MCF 10A (cell line): ENCODE results near the gene MRPL38. TPM values are rescaled to one million over a fixed set of nuclear protein-coding genes. Genes with fewer than 3 reads are reported as not detected.
A peak's percentile ranks its signal among the peaks of the same experiment; 100 is the strongest.
"Not testable (repeated sequence)": the region's sequence is repeated elsewhere in the genome, so short reads cannot be mapped to it uniquely, and the experiment has no call there.

ENCODE experiments used
- BruUV-seq: library from RNA; stranded (reverse); fragments of 400-500 nt; replicated peaks from 2 replicates; lab custom pipeline; 2021; lab: Mats Ljungman, UMichigan
- CTCF ChIA-PET: fragments of 300-600 bp; sonication (Branson Sonifier 250); formaldehyde crosslinking; extraction: SDS; loops from one replicate; lab custom pipeline; 2021; ENCODE audit warnings: antibody characterized with exemption, inconsistent platforms; lab: Yijun Ruan, JAX
- POLR2A ChIA-PET: fragments of 300-600, 350-650 bp; sonication (Branson Sonifier 250); formaldehyde crosslinking; extraction: SDS; loops from one replicate; lab custom pipeline; 2020; ENCODE audit warnings: antibody characterized with exemption, inconsistent platforms; lab: Yijun Ruan, JAX
- DNase-seq: peaks from one replicate; pipeline ENCODE4 v3.0.0-alpha.2; 2018; ENCODE audit not compliant: unreplicated experiment
- H3K27ac Mint-ChIP-seq: one replicate; pipeline ENCODE4 v1.8.0; 2022; ENCODE audit warnings: mild to moderate bottlenecking, low read depth, mixed read lengths; ENCODE audit not compliant: unreplicated experiment
- H3K27me3 Mint-ChIP-seq: one replicate; pipeline ENCODE4 v1.8.0; 2022; ENCODE audit warnings: mixed read lengths; ENCODE audit not compliant: insufficient read depth, unreplicated experiment
- H3K36me3 Mint-ChIP-seq: one replicate; pipeline ENCODE4 v1.8.0; 2022; ENCODE audit warnings: mild to moderate bottlenecking, moderate library complexity, mixed read lengths; ENCODE audit not compliant: insufficient read depth, unreplicated experiment
- H3K4me1 Mint-ChIP-seq: one replicate; pipeline ENCODE4 v1.8.0; 2022; ENCODE audit warnings: mixed read lengths; ENCODE audit not compliant: insufficient read depth, unreplicated experiment
- H3K4me3 Mint-ChIP-seq: one replicate; pipeline ENCODE4 v1.8.0; 2022; ENCODE audit warnings: mild to moderate bottlenecking, moderate library complexity, mixed read lengths; ENCODE audit not compliant: unreplicated experiment
- H3K9me3 Mint-ChIP-seq: one replicate; pipeline ENCODE4 v1.8.0; 2022; ENCODE audit warnings: mixed read lengths; ENCODE audit not compliant: unreplicated experiment
- intact Hi-C: fragments of 100-400 bp; cut with micrococcal nuclease; formaldehyde crosslinking; loops from 2 replicates; pipeline ENCODE4 v1.14.1; 2022
- total RNA-seq: library from RNA; stranded (reverse); gene quantifications from 2 replicates; pipeline ENCODE4 v1.2.3, GENCODE V29; 2022
- TF ChIP-seq, protein P1 (sequence below): fragments of 200-600 bp; IDR thresholded peaks from one replicate; pipeline ENCODE4 v1.8.0; 2022; ENCODE audit warnings: antibody characterized with exemption, mild to moderate bottlenecking; ENCODE audit not compliant: unreplicated experiment

Gene MRPL38
- total RNA-seq, 1 experiment from 2014 or later = 111 TPM

DNA sequence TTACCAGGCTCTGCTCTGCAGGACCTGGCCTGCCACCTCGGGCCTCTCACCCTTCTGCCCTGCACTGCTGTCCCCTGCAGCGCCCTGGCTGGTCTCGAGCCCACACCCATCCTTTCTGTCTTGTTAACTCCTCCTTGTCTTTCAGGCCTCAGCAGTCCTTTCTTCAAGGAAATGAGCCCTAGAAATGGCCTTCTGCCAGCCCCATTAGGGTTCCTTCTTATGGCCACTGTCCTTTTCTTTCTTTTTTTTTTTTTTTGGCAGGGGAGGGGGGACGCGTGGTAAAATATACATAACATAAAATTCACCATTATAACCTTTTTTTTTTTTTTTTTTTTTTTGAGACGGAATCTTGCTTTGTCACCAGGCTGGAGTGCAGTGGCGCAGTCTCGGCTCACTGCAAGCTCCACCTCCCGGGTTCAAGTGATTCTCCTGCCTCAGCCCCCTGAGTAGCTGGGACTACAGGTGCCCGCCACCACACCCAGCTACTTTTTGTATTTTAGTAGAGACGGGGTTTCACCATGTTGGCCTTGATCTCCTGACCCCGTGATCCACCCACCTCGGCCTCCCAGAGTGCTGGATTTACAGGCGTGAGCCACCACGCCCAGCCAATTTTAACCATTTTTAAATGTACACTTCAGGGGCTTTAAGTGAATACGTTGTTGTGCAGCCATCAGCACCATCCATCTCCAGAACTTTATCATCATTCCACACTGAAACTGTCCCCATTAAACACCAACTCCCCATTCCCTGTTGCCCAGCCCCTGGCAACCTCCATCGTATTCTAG lies 39.1 kb downstream of the MRPL38 start:
- POLR2A ChIA-PET = interaction anchor here (1.2 kb wide), 1 partner anchor 11 kb away, joined by 3 read pairs; the partner anchor contains the start of gene WBP2
- H3K4me3 Mint-ChIP-seq, H3K27me3 Mint-ChIP-seq, H3K9me3 Mint-ChIP-seq, BruUV-seq, H3K36me3 Mint-ChIP-seq, DNase-seq, H3K27ac Mint-ChIP-seq, intact Hi-C loops: not testable (repeated sequence)
- CTCF ChIA-PET = interaction anchor here (0.6 to 0.9 kb wide), 2 partner anchors 19 to 20 kb away, joined by 3 read pairs; no protein-coding TSS in a partner anchor
- peaks cover 16% of the 10 kb centered on the region for H3K4me1 Mint-ChIP-seq

DNA sequence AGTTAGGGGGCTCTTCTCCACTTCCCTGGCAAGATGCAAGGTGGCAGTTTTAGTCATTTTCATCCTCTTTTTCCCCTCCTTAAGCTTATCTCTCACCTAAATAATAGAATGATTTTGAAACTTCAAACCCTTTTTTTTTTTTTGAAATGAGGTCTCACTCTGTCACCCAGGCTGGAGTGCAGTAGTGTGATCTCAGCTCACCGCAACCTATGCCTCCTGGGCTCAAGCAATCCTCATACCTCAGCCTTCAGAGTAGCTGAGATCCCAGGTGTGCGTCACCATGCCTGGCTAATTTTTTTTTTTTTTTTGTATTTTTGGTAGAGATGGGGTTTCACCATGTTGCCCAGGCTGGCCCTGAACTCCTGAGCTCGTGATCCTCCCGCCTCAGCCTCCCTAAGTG lies 39.8 kb downstream of the MRPL38 start:
- DNase-seq, intact Hi-C loops, H3K4me3 Mint-ChIP-seq, H3K27me3 Mint-ChIP-seq, H3K9me3 Mint-ChIP-seq, H3K27ac Mint-ChIP-seq, BruUV-seq, H3K36me3 Mint-ChIP-seq: not testable (repeated sequence)
- CTCF ChIA-PET = interaction anchor here (0.6 to 0.9 kb wide), 2 partner anchors 19 to 452 kb away, joined by 3 to 7 read pairs; no protein-coding TSS in a partner anchor
- H3K4me1 Mint-ChIP-seq = peaks cover 12% of the 10 kb centered on the region
- POLR2A ChIA-PET = interaction anchor here (1.2 kb wide), 1 partner anchor 10 kb away, joined by 3 read pairs; the partner anchor contains the start of gene WBP2

DNA sequence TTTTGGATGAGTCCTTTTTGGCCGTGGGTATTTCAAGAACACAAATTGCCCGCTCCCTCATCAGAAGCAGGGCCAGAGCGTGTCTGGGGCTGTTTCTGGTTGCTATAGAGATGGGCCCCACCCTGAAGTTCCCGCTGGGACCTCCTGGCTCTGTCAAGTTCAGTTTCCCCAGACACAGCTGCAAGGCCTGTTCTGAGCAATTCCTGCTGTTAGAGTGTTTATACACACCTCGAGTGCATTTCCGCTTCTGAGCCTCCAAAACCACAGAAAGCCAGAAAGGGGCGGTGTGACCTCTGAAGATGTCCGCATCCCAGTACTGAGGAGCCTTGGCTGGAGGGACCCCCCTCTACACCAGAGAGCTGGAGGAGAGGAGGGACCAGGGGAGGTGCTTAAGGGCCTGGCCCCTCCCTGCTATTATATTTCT lies 40.2 kb downstream of the MRPL38 start:
- TF ChIP-seq, protein P1, sequence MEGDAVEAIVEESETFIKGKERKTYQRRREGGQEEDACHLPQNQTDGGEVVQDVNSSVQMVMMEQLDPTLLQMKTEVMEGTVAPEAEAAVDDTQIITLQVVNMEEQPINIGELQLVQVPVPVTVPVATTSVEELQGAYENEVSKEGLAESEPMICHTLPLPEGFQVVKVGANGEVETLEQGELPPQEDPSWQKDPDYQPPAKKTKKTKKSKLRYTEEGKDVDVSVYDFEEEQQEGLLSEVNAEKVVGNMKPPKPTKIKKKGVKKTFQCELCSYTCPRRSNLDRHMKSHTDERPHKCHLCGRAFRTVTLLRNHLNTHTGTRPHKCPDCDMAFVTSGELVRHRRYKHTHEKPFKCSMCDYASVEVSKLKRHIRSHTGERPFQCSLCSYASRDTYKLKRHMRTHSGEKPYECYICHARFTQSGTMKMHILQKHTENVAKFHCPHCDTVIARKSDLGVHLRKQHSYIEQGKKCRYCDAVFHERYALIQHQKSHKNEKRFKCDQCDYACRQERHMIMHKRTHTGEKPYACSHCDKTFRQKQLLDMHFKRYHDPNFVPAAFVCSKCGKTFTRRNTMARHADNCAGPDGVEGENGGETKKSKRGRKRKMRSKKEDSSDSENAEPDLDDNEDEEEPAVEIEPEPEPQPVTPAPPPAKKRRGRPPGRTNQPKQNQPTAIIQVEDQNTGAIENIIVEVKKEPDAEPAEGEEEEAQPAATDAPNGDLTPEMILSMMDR = no peak
- DNase-seq = no peak
- Mint-ChIP-seq H3K36me3 (peaks cover 2% of the 10 kb centered on the region), H3K27me3 (no peaks in the 10 kb centered on the region), H3K27ac (no peak overlapping the region), H3K4me3 (no peak overlapping the region), H3K4me1 (peaks cover 8% of the 10 kb centered on the region), H3K9me3 (no peaks in the 10 kb centered on the region)
- ChIA-PET POLR2A (interaction anchor here (1.2 kb wide), 1 partner anchor 10 kb away, joined by 3 read pairs; the partner anchor contains the start of gene WBP2), CTCF (interaction anchor here (0.6 to 0.9 kb wide), 2 partner anchors 18 to 452 kb away, joined by 3 to 7 read pairs; no protein-coding TSS in a partner anchor)
- intact Hi-C loops = no loop called here
- BruUV-seq = no TSS peak

DNA sequence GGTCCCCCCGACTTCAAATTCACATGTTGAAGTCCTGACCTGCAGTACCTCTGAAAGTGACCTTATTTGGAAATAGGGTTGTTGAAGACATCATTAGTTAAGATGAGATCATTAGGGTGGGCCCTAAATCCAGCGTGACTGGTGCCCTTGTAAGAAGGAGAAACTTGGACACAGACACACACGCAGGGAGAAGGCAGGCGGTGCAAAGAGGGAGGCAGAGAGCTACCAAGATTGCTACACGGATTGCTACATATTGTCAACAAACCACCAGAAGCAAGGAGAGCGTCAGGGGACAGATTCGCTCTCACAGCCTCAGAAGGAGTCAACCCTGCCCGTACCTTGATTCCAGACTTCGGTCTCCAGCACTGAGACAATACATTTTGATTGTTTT lies 42.8 kb downstream of the MRPL38 start:
- Mint-ChIP-seq H3K9me3 (no peaks in the 10 kb centered on the region), H3K36me3 (no peaks in the 10 kb centered on the region), H3K27me3 (no peaks in the 10 kb centered on the region), H3K4me3 (no peak overlapping the region), H3K27ac (no peak overlapping the region), H3K4me1 (no peaks in the 10 kb centered on the region)
- POLR2A ChIA-PET = interaction anchor here (2.0 kb wide), 1 partner anchor 11 kb away, joined by 5 read pairs; no protein-coding TSS in a partner anchor
- DNase-seq = no peak
- intact Hi-C loops = no loop called here
- CTCF ChIA-PET = interaction anchor here (0.9 to 2.0 kb wide), 9 partner anchors 8 to 18 kb away, joined by 3 to 8 read pairs (median 5); partner anchors contain the start of gene TRIM47
- TF ChIP-seq, protein P1 = no peak
- no TSS peak for BruUV-seq

DNA sequence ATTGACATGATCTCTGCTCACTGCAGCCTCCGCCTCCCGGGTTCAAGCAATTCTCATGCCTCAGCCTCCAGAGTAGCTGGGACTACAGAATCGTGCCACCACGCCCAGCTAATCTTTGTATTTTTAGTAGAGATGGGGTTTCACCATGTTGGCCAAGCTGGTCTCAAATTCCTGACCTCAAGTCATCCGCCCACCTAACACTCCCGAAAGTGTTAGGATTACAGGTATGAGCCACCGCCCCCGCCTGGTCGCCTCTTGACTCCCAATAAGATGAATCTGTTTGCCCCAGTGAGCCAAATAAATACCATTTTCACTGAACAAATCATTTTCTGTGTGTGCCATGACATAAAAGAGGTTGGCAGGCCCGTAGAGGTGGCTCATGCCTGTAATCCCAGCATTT lies 45.3 kb downstream of the MRPL38 start:
- H3K4me1 Mint-ChIP-seq, BruUV-seq, intact Hi-C loops, H3K27ac Mint-ChIP-seq, H3K4me3 Mint-ChIP-seq, H3K9me3 Mint-ChIP-seq, H3K27me3 Mint-ChIP-seq, H3K36me3 Mint-ChIP-seq: not testable (repeated sequence)
- peak; percentile 38 for DNase-seq
- CTCF ChIA-PET = interaction anchor here (0.7 to 1.5 kb wide), 2 partner anchors 16 to 420 kb away, joined by 3 to 6 read pairs; no protein-coding TSS in a partner anchor
- POLR2A ChIA-PET = interaction anchor here (0.7 to 2.2 kb wide), 4 partner anchors 10 to 83 kb away, joined by 3 to 7 read pairs (median 4); no protein-coding TSS in a partner anchor
